Measurements from ENCODE around the gene NPAS1.
"Not testable (repeated sequence)": the region's sequence is repeated elsewhere in the genome, so short reads cannot be mapped to it uniquely, and the experiment has no call there.

Gene NPAS1

DNA sequence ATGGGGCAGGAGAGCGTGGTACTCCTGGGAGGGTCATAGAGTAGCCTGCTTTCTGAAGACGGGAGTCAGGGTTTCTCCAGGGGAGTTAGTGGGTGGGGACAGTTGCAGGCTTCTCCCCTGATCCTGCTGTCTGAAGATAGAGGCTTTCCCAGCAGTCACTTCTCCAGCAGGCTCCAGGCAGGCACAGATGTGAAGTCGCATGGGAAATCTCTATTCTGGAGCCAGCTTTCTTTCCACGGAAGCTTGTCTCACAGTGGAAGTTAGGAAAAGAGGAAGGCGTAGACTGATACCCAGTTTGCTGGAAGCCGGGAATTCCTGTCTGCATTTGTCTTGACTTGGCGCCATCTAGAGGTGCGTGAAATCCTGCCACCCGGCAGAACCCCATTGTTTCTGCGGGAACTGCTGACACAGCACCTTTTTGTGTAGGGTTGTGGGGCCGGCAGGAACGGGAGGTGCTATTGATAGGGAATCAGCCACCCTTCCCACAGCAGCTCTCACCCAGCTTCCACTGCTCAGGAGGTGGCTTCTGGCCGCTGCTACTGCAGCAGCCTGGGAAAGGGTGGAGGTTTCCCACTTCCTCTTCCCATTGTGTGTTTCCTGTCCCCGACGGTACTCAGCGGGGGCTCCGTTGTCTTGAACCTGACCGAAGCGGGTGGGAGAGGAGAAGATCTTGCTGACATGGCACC lies 28.5 kb upstream of the NPAS1 start:
- no peak for DNase-seq

DNA sequence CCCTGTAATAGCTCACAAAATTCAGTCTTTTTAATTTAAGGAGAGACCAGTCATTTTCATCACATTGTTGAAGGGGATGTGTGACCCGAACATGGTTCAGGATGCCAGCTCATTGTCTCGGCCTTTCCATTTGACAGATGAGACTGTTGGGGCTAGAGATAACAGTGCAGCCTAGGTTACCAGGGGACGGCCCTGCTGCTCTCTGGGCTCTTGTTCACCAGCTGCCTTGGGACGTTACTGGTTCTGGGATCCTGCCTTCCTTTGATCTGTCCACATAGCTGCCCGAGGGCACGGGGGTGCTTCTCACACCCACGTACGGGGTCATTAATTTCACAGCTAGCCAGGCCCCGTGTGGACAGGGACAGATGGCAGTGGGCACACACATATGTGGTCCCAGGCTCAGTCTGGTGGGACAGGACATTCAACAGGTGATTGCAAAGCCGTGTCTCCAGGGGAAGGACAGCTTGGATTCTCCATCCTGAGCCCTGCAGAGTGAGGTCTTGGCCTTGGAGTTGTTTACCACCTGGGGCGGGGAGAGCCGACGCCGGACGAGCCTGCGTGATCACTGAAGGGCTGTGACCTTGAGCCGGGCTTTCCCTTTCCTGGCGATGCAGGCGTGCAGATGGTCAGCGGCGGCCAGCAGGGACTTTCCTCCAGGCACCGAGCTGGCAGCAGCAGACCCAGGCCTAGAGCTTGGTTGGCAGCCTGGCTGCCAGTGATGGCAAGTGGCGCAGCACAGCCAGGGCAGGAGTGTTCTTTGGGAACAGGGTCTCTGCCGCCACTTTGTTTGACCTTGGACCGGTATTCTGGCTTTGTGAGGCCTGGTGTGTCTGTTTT lies 26.7 kb upstream of the NPAS1 start:
- DNase-seq, result no peak

DNA sequence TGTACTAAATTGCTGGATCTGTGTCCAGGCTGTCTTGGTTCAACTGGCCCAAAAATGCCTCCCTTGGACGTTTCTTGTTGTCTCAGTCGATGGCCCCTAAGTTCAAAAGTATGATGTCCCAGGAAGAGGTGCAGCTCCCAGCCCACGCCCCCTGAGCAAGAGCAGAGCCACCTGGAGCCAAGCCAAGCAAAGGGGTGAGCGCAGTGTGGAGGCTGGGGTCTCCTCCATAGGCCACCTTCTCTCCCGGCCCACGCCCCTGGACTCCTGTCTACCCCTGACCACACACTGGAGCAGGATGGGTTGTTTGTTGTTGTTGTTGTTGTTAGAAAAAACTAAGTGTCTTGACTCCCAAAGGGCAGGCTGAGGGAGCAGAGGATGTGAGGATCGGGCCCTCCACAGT lies 26.0 kb upstream of the NPAS1 start:
- DNase-seq, result no peak

DNA sequence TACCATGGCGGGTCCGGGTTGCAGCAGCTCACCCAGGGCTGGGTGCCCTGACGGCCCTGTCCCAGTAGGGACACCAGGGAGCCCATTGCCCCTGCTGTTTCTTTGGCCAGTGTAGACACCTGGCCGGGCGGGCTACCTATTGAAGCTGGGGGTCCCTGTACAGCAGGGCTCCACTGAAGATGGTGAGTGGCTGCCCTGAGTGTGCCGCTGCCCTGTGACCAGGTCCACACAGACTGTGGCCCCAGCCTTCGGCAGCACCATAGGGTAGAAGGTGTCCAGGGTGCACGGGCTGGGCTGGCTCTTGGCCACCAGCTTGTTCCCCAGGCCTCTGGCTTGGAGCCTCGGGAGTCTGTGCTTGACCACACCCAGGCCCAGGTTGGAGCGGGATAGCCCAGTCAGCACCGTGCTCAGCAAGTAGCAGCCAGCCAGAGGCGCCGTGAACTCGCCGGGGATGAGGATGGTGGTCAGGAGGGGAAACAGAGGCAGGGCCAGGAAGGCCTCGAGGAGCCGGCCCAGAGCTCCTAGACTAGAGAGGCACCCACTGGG lies 25.4 kb upstream of the NPAS1 start:
- DNase-seq, result no peak

DNA sequence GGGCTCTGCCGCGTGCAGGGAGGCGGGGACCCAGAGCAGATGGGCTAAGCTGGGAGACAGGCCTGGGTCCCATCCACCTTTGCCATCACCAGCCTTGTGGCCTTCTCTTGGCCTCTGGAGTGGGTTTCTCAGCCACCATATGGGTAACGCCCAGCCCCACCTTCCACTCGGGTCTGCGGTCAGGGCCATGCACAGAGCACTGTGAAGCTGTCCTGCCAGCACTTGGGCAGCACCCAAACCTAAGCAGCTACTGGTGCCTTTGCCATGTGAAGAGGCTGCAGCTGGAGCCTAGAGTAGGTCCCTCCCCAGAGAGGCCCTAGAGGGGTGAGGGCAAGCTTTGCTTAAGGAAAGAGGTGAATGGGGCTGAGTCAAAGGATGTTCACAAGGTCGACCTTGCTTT lies 24.1 kb upstream of the NPAS1 start:
- no peak for DNase-seq

DNA sequence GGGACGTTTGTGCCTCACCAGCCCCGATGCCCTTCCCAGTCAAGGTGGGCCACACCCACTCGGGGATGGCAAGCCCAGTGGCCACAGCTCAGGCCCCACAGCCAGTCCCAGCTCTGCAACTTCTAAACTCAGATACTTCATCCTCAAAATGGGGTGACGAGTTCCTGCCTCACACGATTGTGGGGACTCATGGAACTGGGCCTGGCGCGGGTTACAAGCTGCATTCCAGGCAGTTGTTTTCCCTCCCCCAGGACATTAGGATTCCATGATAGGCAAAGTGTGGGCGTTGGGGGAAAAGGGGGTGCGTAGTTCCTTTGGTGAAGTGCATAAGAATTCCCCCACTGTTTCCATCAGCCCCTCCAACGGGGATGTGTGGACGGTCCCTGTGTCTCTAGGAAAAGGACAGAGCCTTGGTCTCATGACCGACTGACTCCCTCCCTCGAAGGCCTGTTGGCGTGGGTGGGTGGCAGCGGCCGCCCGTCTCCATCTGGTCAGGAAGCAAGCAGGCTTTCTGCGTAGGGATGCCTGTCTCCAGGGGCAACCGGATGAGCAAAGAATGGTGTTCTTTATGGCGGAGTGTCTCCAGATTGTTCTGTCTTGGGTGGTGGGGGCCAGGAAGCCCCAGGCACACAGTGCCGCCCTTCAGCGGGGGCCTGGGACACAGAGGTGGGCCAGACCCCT lies 21.1 kb upstream of the NPAS1 start:
- no peak for DNase-seq

DNA sequence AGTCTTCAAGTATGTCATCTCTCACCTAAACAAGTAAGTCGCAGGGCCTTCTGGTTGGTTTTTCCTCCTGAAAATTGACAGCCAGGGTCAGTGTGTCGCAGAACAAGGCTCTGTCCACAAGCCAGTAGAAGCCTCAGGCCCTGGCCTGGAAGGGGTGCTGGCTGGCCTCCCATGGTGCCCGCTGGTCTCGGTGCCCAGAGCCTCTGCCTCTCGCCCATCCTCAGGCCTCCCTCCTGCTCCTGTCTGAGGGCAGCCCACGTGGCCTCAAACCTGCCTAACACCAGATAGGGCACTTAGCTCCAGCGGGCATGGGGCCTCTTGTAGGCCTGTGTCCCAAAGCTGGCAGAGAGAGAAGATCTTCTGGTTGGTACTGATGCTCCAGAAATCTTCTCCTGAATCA lies 20.3 kb upstream of the NPAS1 start:
- DNase-seq, result no peak

DNA sequence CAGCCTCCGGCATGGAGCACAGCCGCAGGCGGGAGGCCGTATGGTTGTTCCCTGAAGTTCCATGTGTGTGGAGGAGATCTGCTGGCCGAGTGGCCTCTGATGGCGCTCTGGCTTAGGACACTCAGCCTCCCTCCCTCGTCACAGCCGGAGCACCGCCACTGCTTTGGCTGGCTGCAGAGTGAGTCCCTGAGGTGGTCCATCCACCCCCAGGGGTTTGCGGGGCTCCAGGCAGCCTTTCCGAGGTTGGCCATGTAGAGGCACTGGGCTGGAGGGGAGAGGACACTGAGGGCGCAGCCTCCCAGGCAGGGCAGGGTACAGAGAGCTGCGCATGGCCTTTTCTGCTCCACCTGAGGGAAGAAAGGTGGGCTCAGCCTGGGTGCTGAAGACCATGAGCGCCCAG lies 19.8 kb upstream of the NPAS1 start:
- no peak for DNase-seq

DNA sequence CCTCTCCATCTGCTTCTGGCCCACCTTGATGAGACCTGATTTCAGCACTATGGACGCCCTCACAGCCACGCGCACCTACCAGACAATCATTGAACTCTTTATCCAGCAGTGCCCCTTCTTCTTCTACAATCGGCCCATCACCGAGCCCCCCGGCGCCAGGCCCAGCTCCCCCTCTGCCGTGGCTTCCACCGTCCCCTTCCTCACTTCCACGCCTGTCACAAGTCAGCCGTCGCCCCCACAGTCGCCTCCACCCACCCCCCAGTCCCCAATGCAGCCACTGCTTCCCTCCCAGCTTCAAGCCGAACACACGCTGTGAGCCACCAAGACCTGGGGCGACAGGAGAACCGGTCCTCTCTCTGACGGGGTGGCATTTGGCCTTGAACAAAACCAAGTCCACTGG lies 19.3 kb upstream of the NPAS1 start:
- DNase-seq, result no peak

DNA sequence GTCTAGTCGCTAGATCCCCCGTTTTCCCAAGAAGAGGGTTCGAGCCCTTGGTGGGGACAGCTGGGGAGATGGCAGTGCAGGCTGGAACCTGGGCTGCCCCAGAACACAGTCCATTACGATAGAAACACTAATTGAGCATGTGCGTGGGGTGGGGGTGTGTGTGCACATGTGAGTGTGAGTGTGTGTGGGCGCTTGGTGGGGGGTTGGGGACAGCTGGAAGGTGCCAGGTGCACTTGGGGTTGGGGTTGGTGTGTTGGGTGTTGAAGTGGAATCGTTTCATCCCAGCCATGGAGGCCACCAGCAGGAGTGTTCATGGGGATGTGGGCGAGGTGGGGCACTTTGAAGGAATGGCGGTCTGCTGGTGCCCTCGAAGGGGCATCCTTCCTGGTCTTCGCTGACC lies 18.1 kb upstream of the NPAS1 start:
- no peak for DNase-seq

DNA sequence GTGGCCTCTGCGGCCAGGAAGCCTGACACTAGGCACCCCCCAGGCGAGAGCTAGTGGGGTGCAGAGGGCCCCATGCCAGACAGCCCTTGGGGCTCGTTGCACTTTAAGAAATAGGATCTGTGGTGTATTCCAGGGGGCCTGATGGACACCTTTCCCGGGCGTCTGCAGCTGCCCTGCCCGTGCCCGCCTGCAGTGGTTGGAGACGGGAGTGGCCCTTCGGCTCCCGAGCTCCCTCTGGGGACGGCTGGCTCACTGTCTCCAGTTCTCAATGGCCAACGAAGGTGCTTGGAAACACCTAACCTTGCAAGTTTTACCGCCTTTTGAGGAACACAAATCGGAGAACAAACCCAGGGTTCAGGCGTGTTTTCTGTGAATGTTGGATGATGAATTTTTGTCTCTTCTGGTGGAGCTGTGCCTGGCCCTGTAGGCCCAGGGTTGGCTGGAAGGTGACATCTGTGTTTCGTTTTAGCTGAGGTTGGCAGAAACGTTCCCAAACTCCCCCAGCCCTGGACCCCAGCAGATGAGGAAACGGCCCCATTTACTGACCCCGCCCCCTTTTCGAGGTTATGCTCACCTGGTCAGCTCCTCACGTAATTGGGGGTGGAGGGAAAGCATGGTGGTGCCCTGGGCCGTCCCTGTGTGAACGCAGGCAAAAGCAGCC lies 17.4 kb upstream of the NPAS1 start:
- DNase-seq, result no peak

DNA sequence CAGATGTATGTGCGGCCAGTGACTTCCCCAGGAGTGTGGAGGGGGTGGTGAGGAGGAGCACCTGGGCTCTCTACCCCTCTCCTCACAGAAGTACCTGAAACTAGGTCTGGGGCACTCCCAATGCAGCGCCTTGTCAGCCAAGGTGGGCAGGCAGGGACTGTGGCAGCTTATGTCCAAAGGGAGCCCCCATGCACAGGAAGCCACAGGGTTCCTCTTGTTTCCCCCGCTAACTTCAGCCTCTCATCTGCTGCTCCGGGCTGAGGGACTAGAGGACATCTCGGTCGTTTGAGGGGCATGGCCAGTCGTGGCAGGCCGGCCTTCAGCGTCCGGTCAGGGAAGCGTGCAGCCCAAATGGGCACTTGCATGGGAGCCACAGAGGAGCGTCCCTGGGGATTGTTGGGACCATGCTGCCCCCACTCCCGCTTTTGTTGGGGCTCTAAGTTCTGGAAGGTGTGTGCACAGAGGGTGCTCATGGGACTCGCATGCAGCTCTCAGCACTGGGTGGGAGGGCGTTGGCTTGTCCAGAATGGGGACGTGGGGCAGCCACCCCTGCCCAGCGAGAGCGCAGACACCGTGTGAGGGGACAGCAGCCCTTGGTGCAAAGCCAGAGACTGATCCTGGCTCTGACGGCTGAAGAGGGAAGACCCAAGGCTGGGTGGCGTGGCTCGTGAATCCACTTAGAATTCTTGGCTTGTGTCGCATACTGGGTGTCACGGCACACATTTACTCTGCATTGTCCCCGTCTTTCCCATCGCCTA lies 16.6 kb upstream of the NPAS1 start:
- DNase-seq, result no peak

DNA sequence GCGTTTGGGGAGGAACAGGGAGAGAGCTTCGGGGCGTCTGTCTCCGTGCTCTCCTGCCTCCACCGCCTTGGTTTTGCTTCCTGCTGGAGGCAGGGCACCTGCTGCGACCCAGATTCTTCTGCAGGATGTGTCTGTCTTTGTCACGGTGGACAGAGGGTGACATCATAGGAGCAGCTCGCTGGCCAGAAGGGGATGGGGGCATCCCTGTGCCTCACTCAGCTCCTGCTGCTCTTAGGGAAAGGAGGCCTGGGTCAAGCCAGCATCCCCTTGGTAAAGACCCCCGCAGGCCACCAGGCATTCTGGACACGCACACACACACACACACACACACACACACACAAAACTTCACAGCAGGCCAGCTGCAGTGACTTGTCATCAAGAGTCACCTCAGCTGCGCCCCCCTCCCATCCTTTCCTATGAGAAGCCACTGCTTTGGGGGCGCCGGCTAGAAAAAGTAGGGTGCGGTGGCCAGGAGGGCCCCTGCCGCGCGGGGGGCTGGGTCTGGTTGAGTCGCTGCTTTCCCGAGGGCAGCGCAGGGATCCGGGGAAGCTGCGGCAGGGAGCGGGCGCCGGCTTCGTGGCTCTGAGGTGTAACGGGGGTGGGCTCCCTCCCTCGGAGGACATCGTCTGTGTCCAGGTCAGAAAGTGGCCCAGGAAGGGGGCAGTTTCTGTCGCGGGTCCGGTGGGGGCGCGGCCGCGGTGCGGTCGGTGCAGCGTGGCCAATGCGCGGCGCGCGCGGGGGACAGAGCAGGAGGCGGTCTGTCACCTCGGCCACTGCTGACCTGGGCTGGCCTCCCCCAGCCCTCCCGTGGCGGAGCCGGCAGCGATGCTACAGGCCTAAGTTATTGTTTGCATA lies 15.8 kb upstream of the NPAS1 start:
- no peak for DNase-seq

DNA sequence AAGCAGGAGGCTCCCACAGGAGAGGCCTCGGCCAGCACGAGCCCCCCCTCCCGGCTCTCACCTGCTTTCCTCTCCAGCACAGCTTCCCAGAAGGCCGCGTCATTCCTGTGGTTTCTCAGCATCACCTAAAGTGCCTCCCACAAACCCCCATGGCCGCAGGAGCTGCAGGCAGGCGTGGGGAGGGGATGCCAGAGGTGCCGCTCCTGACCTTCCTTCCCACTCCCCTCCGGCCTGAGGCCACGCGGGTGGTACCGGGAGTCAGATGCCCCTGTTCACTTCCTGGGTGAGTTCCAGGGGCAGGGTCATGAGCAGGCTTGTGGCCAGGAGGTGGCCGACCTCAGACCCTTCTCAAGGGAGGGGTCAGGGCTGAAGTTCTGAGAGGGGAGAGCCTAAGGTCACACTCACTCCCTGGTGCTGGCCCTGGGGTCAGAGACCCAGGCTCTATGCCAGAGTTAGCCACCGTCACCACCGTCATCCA lies 14.4 kb upstream of the NPAS1 start:
- no peak for DNase-seq

DNA sequence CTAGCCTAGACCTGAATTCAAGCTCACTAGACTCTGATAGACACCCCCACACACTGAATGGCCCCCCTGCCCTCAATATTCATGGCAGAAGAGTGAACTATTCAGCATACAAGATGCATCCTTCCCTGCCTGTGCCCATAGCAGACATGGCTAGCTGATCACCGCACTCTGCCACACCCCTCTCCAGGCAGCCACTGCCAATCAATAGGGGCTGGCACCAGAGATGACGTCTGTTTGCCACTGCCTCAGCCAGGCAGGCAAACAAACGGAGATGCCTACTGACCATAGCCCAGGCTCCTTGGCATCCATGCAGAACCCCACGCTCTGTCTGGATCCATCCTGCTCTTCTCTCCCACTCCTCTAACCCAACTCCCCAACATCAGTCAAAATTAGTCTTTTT lies 13.8 kb upstream of the NPAS1 start:
- no peak for DNase-seq

DNA sequence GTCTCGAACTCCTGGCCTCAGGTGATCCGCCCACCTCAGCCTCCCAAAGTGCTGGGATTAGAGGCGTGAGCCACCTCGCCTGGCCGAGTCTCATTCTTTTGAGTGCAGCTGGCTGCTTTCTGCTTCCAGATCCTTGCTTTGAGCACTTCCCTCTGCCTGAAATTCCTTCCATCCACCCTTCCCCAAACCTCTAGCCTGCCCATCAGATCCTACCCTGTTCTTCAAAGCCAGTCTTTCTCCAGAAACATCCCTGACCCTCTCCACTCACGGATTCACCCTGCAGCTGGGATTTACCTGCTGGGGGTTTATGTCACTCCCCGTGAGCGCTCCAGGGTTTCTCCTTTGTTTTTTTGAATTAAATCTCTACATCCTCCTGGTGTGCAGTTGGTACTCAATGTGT lies 13.1 kb upstream of the NPAS1 start:
- no peak for DNase-seq

DNA sequence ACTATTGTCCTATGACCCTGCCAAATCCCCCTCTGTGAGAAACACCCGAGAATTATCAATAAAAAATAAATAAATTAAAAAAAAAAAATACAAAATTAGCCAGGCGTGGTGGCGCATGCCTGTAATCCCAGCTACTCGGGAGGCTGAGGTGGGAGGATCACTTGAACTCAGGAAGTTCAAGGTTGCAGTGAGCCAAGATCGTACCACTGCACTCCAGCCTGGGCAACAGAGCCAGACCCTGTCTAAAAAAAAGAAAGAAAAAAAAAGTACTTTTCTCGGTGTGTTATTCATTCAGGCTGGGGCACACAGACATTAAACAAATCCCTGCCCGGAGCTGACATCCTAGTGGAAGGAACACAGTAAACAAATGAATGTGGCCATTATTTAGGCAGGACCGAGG lies 9.1 kb upstream of the NPAS1 start:
- not testable (repeated sequence) for DNase-seq

DNA sequence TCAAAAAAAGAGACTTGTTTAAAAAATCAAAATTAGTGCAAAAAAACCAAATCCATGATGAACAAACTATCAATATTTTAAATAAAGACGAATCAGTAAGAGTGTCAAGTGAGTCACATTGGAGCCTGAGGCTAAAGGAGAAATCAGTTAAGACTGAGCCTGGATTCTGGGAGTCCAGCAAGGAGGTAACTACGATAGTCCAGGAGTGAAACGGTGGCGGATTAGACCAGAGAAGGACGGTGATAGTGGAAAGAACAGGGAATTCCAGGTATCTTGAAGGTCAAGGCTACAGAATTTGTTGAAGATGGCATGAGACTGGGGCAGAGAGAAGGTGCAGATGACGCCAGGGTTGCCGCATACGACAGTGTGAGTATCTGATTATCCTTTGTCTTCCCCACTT lies 7.0 kb upstream of the NPAS1 start:
- no peak for DNase-seq

DNA sequence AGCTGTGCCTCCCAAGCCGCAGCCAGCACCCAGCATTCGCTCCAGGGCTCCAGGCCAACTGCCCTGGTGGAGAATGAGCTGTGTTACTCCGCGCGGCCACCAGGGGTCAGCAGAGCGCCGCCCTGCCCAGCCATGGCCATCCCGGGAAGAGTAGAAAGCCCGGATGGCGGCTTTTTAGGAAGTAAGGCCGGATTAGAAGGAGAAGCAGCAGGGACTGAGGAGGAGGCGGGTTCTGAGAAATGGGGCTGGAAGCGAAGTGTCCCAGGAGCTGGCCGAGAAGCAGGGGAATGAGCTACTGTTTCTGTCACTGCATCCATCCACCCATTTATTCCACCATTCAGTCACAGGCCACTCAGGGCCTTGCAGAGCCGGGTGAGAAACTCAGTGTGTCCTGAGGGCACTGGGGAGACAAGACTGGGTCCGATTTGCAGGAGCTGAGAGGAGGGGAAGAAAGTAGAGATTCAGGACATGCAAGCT lies 6.6 kb upstream of the NPAS1 start:
- no peak for DNase-seq

DNA sequence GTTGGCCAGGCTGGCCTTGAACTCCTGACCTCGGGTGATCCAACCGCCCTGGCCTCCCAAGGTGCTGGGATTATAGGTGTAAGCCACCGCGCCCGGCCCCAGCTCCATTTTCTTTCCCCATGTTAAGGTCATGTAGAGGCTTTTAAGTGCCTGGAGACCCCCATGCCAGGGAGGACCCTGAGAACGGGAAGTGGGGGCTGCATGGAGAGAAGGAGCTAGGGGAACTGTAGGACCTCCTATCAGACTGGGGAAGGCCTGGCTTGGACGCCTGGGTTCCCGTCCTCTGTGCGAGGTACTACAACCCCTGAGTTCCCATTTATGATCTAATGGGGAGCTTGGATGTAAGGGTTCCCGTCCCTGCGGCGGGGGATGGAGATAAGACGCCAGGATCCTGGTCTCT lies 714 bp upstream of the NPAS1 start:
- DNase-seq, result no peak

DNA sequence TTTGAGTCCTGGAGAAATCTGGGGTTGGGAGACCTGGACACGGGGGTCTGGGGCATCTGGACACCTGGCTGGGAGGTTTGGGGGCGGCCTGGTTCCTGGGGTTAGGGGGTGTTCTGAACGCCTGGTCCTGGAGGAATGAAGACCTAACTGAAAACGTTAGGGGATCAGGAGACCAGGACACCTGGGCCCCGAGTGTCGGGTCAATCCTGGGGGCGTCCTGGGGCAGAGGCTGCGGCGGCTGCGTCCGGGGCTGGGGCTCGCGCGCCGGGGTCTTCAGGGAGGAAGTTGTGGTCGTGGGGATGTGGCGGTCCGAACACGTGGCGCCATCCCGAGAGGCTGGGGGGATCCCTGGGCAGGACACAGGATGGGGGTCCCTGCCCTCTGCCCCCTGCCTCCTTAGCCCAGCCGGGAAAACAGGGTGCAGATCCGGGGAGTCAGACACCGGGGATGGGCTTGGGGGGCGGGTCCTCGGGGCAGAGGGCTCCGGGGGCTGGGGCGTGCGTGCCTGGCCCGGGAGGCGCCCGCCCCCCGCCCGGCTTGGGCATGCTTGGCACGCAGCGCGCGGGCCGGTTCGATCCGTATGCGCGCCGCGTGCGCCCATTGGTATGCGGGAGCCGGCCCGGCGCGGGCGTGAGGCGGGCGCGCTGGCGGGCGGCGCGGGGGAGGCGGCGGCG lies 632 bp downstream of the NPAS1 start:
- no peak for DNase-seq
